ENCODE data around the gene PTCRA.
A peak's percentile ranks its signal among the peaks of the same experiment; 100 is the strongest.

PTCRA gene

DNA sequence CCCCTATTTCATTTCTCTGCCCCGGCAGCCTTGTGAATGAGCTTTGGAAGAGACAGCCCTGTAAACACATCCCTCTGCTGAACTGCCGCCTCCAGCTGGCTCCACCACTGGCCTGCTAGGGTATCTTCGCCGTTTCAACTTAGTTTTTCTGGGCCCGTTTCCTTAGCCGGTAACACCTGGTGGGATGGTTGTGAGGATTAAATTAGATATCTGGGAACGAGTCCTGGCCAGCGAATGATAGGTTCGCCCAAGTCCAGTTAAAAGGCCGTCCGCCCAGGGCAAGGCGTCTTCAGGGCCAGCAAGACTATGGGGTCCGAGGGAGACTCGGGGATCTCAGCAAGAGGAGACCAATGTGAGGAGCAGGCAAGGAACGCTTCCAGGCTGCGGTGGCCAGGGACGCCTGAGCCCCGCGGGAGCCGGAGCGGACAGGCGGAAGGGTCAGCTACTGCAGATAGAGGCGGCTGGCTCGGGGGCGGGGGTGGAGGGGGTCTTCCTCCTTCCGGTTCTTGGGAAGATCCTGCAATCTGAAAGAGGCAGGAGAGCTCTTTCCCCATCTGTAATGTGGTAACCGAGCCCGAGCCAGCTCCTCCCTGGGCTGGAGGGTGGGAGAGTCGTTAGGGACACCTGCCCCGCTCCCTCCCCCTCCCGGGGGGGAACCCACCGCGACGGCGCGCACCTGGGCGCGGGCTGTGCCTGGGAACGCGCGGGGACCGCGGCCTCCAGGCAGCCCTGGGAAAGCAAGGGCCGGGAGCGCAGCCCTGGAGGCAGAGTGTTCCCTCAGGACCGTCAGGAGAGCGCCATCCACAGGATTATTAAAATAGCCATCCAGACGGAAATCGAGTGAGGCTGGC lies 4.5 kb upstream of the PTCRA start:
- H3K36me3 ChIP-seq (ENCODE audit: control insufficient read depth, insufficient read depth, low read length), result no peaks in the 10 kb centered on the region
- peaks cover 4% of the 10 kb centered on the region for H3K27me3 ChIP-seq (ENCODE audit: control insufficient read depth, insufficient read depth, low read length)
- H3K4me1 ChIP-seq (ENCODE audit: control insufficient read depth, insufficient read depth, low read length), result peaks cover 6% of the 10 kb centered on the region
- H3K9me3 ChIP-seq (ENCODE audit: control insufficient read depth, low read length), result no peaks in the 10 kb centered on the region
- peak overlapping the region; percentile 47 for H3K9ac ChIP-seq (ENCODE audit: low read length)
- H3K4me3 ChIP-seq (ENCODE audit: low read length), result peak overlapping the region; percentile 14

DNA sequence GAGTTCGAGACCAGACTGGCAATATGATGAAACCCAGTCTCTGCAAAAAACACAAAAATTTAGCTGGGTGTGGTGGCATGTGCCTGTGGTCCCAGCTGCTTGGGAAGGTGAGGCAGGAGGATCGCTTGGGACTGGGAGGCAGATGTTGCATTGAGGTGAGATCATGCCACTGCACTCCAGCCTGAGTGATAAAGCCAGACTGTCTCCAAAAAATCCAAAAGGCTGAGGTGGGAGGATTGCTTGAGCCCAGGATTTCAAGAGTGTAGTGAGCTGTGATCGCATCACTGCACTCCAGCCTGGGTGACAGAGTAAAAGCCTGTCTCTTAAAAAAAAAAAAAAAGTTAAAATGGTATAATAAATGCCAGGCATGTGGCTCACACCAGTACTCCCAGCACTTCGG lies 1.3 kb upstream of the PTCRA start:
- no peak overlapping the region for H3K4me3 ChIP-seq (ENCODE audit: low read length)
- H3K9me3 ChIP-seq (ENCODE audit: control insufficient read depth, low read length), result no peaks in the 10 kb centered on the region
- peaks cover 4% of the 10 kb centered on the region for H3K27me3 ChIP-seq (ENCODE audit: control insufficient read depth, insufficient read depth, low read length)
- H3K9ac ChIP-seq (ENCODE audit: low read length), result no peak overlapping the region
- peaks cover 6% of the 10 kb centered on the region for H3K4me1 ChIP-seq (ENCODE audit: control insufficient read depth, insufficient read depth, low read length)
- H3K36me3 ChIP-seq (ENCODE audit: control insufficient read depth, insufficient read depth, low read length), result no peaks in the 10 kb centered on the region

DNA sequence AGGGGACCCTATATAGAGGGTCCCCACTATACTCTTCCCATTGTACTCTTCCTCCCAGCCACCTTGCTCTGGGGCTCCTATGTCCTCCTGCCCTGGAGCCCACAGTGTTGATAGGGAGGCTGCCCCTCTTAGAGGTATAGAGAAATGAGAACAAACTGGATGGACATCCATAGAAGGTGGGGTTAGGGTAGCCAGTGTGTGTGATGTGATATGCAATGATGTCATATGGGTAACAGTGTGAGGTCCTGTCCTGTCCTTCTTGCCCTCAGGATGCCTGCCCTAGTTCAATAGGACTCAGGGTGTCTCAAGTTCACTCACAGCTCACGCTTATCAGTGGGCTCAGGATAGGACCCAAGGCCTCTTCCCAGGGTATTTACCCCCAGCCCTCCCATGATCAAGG lies 435 bp downstream of the PTCRA start:
- no peak overlapping the region for H3K9ac ChIP-seq (ENCODE audit: low read length)
- H3K27me3 ChIP-seq (ENCODE audit: control insufficient read depth, insufficient read depth, low read length), result peaks cover under 1% of the 10 kb centered on the region
- no peaks in the 10 kb centered on the region for H3K36me3 ChIP-seq (ENCODE audit: control insufficient read depth, insufficient read depth, low read length)
- H3K4me1 ChIP-seq (ENCODE audit: control insufficient read depth, insufficient read depth, low read length), result peaks cover 3% of the 10 kb centered on the region
- H3K9me3 ChIP-seq (ENCODE audit: control insufficient read depth, low read length), result no peaks in the 10 kb centered on the region
- H3K4me3 ChIP-seq (ENCODE audit: low read length), result no peak overlapping the region

DNA sequence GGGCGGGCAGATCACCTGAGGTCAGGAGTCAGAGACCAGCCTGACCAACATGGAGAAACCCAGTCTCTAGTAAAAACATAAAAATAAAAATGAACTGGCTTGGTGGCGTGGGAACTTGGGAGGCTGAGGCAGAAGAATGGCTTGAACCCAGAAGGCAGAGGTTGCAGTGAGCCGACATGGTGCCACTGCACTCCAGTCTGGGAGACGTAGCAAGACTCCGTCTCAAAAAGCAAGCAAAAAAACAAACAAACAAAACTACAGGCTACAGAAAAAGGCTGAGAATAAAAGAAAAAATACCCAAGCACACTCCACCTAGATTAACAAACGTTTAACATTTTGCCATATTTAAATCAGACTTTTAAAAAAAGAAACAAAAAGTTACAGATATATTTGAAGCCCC lies 5.9 kb downstream of the PTCRA start:
- Histone ChIP-seq H3K9ac (ENCODE audit: low read length) (no peak overlapping the region), H3K4me1 (ENCODE audit: control insufficient read depth, insufficient read depth, low read length) (no peaks in the 10 kb centered on the region), H3K4me3 (ENCODE audit: low read length) (no peak overlapping the region), H3K36me3 (ENCODE audit: control insufficient read depth, insufficient read depth, low read length) (no peaks in the 10 kb centered on the region), H3K27me3 (ENCODE audit: control insufficient read depth, insufficient read depth, low read length) (no peaks in the 10 kb centered on the region), H3K9me3 (ENCODE audit: control insufficient read depth, low read length) (no peaks in the 10 kb centered on the region)

DNA sequence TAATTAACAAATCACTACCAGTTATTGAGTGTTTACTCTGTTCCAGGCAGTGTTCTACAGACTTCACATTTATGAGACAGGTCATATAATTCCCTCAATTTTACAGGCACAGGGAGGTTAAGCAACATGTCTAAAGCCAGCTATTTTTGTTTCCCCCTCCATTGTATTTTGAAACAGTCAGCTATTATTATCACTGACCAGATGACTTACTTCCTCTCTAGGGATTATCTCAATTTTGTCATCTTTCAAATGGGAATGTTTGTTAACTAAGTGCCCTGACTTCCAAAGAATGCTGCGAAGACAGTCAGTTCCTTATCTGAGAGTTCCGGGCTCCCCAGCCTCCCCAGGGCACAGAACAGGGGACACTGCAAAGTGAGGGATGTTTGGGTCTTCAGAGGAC lies 7.8 kb downstream of the PTCRA start:
- Histone ChIP-seq H3K9me3 (ENCODE audit: control insufficient read depth, low read length) (no peaks in the 10 kb centered on the region), H3K9ac (ENCODE audit: low read length) (no peak overlapping the region), H3K36me3 (ENCODE audit: control insufficient read depth, insufficient read depth, low read length) (no peaks in the 10 kb centered on the region), H3K27me3 (ENCODE audit: control insufficient read depth, insufficient read depth, low read length) (no peaks in the 10 kb centered on the region), H3K4me3 (ENCODE audit: low read length) (no peak overlapping the region), H3K4me1 (ENCODE audit: control insufficient read depth, insufficient read depth, low read length) (peaks cover 6% of the 10 kb centered on the region)

DNA sequence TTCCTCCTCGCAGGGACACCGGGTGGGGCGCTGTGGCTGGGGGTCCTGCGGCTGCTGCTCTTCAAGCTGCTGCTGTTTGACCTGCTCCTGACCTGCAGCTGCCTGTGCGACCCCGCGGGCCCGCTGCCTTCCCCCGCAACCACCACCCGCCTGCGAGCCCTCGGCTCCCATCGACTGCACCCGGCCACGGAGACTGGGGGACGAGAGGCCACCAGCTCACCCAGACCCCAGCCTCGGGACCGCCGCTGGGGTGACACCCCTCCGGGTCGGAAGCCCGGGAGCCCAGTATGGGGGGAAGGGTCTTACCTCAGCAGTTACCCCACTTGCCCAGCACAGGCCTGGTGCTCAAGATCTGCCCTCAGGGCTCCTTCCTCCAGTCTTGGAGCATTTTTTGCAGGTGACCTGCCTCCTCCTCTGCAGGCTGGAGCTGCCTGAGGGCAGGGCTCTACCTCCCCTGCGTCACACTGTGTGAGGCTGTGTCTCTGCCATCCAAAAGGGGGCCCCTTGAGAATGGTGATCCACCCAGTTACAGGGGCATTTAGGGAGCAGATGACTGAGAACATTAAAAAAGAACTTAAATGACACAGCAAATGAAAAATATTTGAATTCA lies 9.5 kb downstream of the PTCRA start:
- no peaks in the 10 kb centered on the region for H3K36me3 ChIP-seq (ENCODE audit: control insufficient read depth, insufficient read depth, low read length)
- H3K9ac ChIP-seq (ENCODE audit: low read length), result no peak overlapping the region
- H3K4me3 ChIP-seq (ENCODE audit: low read length), result no peak overlapping the region
- no peaks in the 10 kb centered on the region for H3K27me3 ChIP-seq (ENCODE audit: control insufficient read depth, insufficient read depth, low read length)
- no peaks in the 10 kb centered on the region for H3K9me3 ChIP-seq (ENCODE audit: control insufficient read depth, low read length)
- H3K4me1 ChIP-seq (ENCODE audit: control insufficient read depth, insufficient read depth, low read length), result peaks cover 13% of the 10 kb centered on the region

DNA sequence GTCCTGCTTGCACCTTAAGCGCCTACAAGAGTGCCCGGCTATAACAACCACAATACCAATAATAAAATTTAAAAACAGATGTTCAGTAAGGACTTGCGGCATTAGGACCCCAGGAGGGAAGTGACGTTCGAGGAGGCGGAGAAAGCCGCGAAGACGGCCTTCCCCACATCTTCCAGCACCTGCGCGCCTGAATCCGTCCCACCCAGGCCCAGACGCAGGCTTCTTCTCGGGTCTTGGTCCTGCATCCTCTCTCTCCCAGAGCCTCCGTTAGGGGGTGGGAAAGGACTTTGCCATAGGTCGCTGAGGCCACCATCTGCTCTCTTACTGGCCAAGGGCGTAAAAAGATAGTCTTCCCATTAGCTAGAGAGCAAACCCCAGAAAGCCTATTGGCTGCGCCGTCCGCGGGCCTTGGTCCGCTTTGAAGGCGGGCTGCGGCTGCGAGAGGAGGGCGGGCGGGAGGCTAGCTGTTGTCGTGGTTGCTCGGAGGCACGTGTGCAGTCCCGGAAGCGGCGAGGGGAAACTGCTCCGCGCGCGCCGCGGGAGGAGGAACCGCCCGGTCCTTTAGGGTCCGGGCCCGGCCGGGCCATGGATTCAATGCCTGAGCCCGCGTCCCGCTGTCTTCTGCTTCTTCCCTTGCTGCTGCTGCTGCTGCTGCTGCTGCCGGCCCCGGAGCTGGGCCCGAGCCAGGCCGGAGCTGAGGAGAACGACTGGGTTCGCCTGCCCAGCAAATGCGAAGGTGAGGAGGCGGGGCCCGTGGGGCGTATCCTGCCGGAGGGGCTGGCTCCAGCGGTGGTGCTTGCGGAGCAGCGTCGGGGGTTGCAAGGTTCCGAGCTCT lies 13.3 kb downstream of the PTCRA start, which contains the start of gene CNPY3:
Gene CNPY3, plus strand, starts transcription at position 495 of the 835 bp plus-strand sequence. Its CDS starts 91 bp downstream, at position 586.
- Histone ChIP-seq H3K36me3 (ENCODE audit: control insufficient read depth, insufficient read depth, low read length) (no peaks in the 10 kb centered on the region), H3K9me3 (ENCODE audit: control insufficient read depth, low read length) (no peaks in the 10 kb centered on the region), H3K4me3 (ENCODE audit: low read length) (peak within 1 kb of the TSS; percentile 16), H3K4me1 (ENCODE audit: control insufficient read depth, insufficient read depth, low read length) (peaks cover 26% of the 10 kb centered on the region), H3K27me3 (ENCODE audit: control insufficient read depth, insufficient read depth, low read length) (no peaks in the 10 kb centered on the region), H3K9ac (ENCODE audit: low read length) (peak within 1 kb of the TSS; percentile 33)

DNA sequence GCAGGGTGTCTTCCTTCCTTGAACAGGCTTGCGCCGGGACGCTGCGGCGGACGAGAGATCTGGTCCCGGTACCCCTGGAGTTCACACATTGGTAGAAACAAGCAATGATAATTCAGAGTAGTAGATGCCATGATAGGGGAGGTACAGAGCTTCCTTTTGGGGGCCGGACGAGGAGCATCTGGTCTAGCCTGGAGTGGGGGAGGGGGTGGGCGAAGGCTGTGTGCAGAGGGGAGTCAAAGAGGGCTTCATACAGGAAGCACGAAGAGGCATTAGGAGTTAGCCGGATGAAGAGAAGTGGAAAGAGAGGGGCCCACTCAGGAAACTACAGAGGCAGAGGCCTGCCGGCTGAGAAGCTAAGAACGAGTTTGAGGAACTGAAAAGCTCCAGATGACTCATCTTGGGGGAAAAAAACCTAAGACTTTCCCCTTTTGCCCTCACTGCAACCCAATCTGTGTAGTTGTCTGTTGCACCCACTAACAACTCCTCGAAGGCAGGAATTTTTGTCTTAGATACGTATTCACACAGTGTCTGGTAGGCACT lies 14.0 kb downstream of the PTCRA start:
- peak overlapping the region; percentile 33 for H3K9ac ChIP-seq (ENCODE audit: low read length)
- no peaks in the 10 kb centered on the region for H3K27me3 ChIP-seq (ENCODE audit: control insufficient read depth, insufficient read depth, low read length)
- peak overlapping the region; percentile 16 for H3K4me3 ChIP-seq (ENCODE audit: low read length)
- no peaks in the 10 kb centered on the region for H3K9me3 ChIP-seq (ENCODE audit: control insufficient read depth, low read length)
- H3K4me1 ChIP-seq (ENCODE audit: control insufficient read depth, insufficient read depth, low read length), result peaks cover 26% of the 10 kb centered on the region
- H3K36me3 ChIP-seq (ENCODE audit: control insufficient read depth, insufficient read depth, low read length), result no peaks in the 10 kb centered on the region

DNA sequence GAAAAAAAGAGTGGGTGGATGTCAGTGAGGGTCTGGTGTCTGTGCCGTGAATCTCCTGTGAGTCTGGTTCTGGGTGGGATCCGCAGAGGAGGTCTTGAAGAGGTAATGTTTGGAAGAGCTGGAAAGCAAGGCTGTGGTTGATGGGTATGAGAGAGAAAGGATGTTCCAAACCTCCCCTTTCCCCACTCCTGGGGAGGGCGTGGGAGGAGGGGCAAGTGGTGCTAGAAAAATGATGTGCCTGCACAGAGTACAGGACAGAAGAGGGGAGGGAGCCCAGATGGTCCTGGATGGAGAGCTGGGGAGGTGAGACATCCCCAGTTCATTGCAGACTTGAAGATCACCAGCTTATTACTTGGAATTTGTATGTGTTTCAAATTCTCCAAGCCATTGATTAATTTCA lies 16.6 kb downstream of the PTCRA start:
- H3K4me1 ChIP-seq (ENCODE audit: control insufficient read depth, insufficient read depth, low read length), result peaks cover 26% of the 10 kb centered on the region
- no peaks in the 10 kb centered on the region for H3K27me3 ChIP-seq (ENCODE audit: control insufficient read depth, insufficient read depth, low read length)
- H3K9ac ChIP-seq (ENCODE audit: low read length), result no peak overlapping the region
- H3K36me3 ChIP-seq (ENCODE audit: control insufficient read depth, insufficient read depth, low read length), result no peaks in the 10 kb centered on the region
- no peak overlapping the region for H3K4me3 ChIP-seq (ENCODE audit: low read length)
- no peaks in the 10 kb centered on the region for H3K9me3 ChIP-seq (ENCODE audit: control insufficient read depth, low read length)

DNA sequence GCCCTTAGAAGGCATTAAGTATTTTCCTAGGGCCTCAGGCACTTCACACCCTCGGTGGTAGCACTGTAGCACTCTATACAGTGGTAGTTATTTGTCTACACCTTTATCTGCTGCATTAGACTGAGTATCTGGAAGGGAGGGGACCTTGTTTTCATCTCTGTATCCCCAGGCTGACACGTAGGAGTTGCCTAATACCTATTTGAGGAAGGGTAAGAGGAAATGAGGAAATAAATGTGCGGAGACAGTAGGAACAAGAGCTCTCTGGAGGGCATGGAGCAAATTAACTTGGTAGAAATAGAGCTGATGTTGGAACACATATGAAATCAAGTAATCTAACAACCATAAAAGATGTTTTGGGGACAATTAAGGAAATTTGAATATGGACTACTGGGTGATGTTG lies 17.4 kb downstream of the PTCRA start:
- no peaks in the 10 kb centered on the region for H3K27me3 ChIP-seq (ENCODE audit: control insufficient read depth, insufficient read depth, low read length)
- H3K4me3 ChIP-seq (ENCODE audit: low read length), result no peak overlapping the region
- peaks cover 24% of the 10 kb centered on the region for H3K4me1 ChIP-seq (ENCODE audit: control insufficient read depth, insufficient read depth, low read length)
- no peak overlapping the region for H3K9ac ChIP-seq (ENCODE audit: low read length)
- no peaks in the 10 kb centered on the region for H3K9me3 ChIP-seq (ENCODE audit: control insufficient read depth, low read length)
- H3K36me3 ChIP-seq (ENCODE audit: control insufficient read depth, insufficient read depth, low read length), result peaks cover 4% of the 10 kb centered on the region

DNA sequence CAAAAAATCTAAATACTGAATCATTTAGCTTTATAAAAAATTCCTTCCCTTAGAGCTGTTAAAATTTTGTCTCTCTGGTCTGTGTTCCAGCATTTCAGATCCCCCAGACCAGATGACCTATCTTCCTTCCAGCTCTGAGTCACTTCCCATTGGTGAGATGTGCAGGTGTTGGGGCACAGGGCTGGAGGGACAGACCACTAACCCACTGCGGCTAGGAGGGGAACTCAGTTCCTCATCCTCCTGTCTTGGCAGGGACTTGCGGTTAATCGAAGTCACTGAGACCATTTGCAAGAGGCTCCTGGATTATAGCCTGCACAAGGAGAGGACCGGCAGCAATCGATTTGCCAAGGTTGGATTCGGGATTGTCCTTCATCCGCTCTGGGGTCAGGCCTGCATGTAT lies 19.5 kb downstream of the PTCRA start:
- no peak overlapping the region for H3K4me3 ChIP-seq (ENCODE audit: low read length)
- no peak overlapping the region for H3K9ac ChIP-seq (ENCODE audit: low read length)
- no peaks in the 10 kb centered on the region for H3K27me3 ChIP-seq (ENCODE audit: control insufficient read depth, insufficient read depth, low read length)
- peaks cover 13% of the 10 kb centered on the region for H3K4me1 ChIP-seq (ENCODE audit: control insufficient read depth, insufficient read depth, low read length)
- H3K36me3 ChIP-seq (ENCODE audit: control insufficient read depth, insufficient read depth, low read length), result peaks cover 7% of the 10 kb centered on the region
- H3K9me3 ChIP-seq (ENCODE audit: control insufficient read depth, low read length), result no peaks in the 10 kb centered on the region

All from mucosa of stomach (tissue), 1 donor.